SK-N-SH (cell line): ENCODE measurements around the gene GAS7.

ENCODE experiments used
- CHD2 ChIP-seq: fragments of 150-350 bp; IDR thresholded peaks from 2 replicates; pipeline ENCODE4 v1.6.1; 2018; ENCODE audit warnings: low read length; ENCODE audit not compliant: partially characterized antibody
- CTCF ChIP-seq: fragments of 200-600 bp; sonication (generic); IDR thresholded peaks from 2 replicates; pipeline ENCODE4 v1.6.1; 2017; ENCODE audit warnings: antibody characterized with exemption, mild to moderate bottlenecking, moderate library complexity
- EZH2phosphoT487 ChIP-seq: fragments of 200-600 bp; sonication (generic); IDR thresholded peaks from 2 replicates; pipeline ENCODE4 v1.6.1; 2017; ENCODE audit warnings: low read depth, mixed run types, mild to moderate bottlenecking, antibody characterized with exemption, moderate library complexity, borderline replicate concordance
- FOXM1 ChIP-seq: IDR thresholded peaks from 2 replicates; pipeline ENCODE4 v1.4.0; 2012; ENCODE audit warnings: low read depth, mild to moderate bottlenecking
- POLR2AphosphoS5 ChIP-seq: IDR thresholded peaks from 2 replicates; pipeline ENCODE4 v1.6.1; 2012; ENCODE audit warnings: low read depth, low read length
- SIN3A ChIP-seq: IDR thresholded peaks from 2 replicates; pipeline ENCODE4 v1.6.1; 2012; ENCODE audit warnings: low read depth, mild to moderate bottlenecking, low read length, moderate library complexity, borderline replicate concordance

GRCh38 chr17:10092595-10092994 is 105.8 kb downstream of the GAS7 start:
- no peak for TF ChIP-seq EZH2phosphoT487
- no peak for TF ChIP-seq CHD2
- no peak for TF ChIP-seq FOXM1
- TF ChIP-seq SIN3A: no peak
- TF ChIP-seq CTCF: no peak
- no peak for TF ChIP-seq POLR2AphosphoS5
